SK-N-SH treated with all-trans-retinoic acid at 6 μM for 48 hours (cell line): ENCODE results near the gene CYP17A1.
"Not testable (repeated sequence)": the region's sequence is repeated elsewhere in the genome, so short reads cannot be mapped to it uniquely, and the experiment has no call there.

Experiments used
- ARNTL ChIP-seq: fragments of 450-650 bp; formaldehyde crosslinking; IDR thresholded peaks from 2 replicates; pipeline ENCODE4 v1.5.0; 2020; ENCODE audit warnings: low read depth, mild to moderate bottlenecking, moderate library complexity, borderline replicate concordance
- ESRRG ChIP-seq: fragments of 250-450 bp; sonication (Bioruptor Pico); IDR thresholded peaks from 2 replicates; pipeline ENCODE4 v1.6.1; 2021; ENCODE audit warnings: mild to moderate bottlenecking
- RARB ChIP-seq: fragments of 250-450 bp; sonication (Bioruptor Pico); IDR thresholded peaks from 2 replicates; pipeline ENCODE4 v1.8.0; 2021; ENCODE audit warnings: mild to moderate bottlenecking, moderate library complexity
- SNAI2 ChIP-seq: fragments of 250-450 bp; sonication (Bioruptor Pico); IDR thresholded peaks from 2 replicates; pipeline ENCODE4 v1.5.0; 2020; ENCODE audit warnings: mild to moderate bottlenecking, moderate library complexity
- TSHZ2 ChIP-seq: fragments of 250-450 bp; sonication (Bioruptor Pico); IDR thresholded peaks from 2 replicates; pipeline ENCODE4 v1.5.0; 2020; ENCODE audit warnings: mild to moderate bottlenecking, moderate library complexity
- ZFP3 ChIP-seq: fragments of 250-450 bp; sonication (Bioruptor Pico); IDR thresholded peaks from 2 replicates; pipeline ENCODE4 v1.5.0; 2020; ENCODE audit warnings: mild to moderate bottlenecking, moderate library complexity
- ZFP30 ChIP-seq: fragments of 450-650 bp; formaldehyde crosslinking; IDR thresholded peaks from 2 replicates; pipeline ENCODE4 v1.5.0; 2022; ENCODE audit warnings: mild to moderate bottlenecking, moderate library complexity
- ZNF565 ChIP-seq: fragments of 450-650 bp; formaldehyde crosslinking; conservative IDR thresholded peaks from 2 replicates; pipeline ENCODE4 v1.5.0; 2020; ENCODE audit warnings: low read depth, mild to moderate bottlenecking, moderate library complexity
- TF ChIP-seq, protein P1 (sequence below): fragments of 250-450 bp; sonication (Bioruptor Pico); IDR thresholded peaks from 2 replicates; pipeline ENCODE4 v1.5.1; 2020; ENCODE audit warnings: low read depth, mild to moderate bottlenecking, moderate library complexity
- TF ChIP-seq, protein P2 (sequence below): fragments of 250-450 bp; sonication (Bioruptor Pico); IDR thresholded peaks from 2 replicates; pipeline ENCODE4 v1.8.0; 2020; ENCODE audit warnings: mild to moderate bottlenecking, moderate library complexity, borderline replicate concordance
- TF ChIP-seq, protein P3 (sequence below): fragments of 250-450 bp; sonication (Bioruptor Pico); IDR thresholded peaks from 2 replicates; pipeline ENCODE4 v1.8.0; 2021; ENCODE audit warnings: low read depth, mild to moderate bottlenecking, moderate library complexity, borderline replicate concordance

DNA sequence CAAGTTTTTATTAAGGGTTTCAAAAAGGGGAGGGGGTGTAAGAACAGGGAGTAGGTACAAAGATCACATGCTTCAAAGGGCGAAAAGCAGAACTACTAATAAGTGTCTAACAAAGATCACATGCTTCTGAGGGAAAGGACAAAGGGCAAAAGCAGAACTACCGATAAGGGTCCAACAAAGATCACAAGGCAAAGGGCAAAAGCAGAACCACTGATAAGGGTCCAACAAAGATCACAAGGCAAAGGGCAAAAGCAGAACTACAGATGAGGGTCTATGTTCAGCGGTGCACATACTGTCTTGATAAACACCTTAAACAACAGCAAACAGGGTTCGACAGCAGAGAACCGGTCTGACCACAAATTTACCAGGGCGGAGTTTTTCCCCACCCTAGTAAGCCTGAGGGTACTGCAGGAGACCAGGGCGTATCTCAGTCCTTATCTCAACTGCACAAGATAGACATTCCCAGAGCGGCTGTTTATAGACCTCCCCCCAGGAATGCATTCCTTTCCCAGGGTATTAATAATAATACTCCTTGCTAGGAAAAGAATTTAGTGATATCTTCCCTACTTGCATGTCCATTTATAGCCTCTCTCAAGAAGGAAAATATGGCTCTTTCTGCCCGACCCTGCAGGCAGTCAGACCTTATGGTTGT, 1.2 kb upstream of the CYP17A1 start:
- not testable (repeated sequence) for TF ChIP-seq RARB, ZFP30, ESRRG, ZFP3, SNAI2, TSHZ2, ARNTL, ZNF565 (CRISPR knock-in tag)
- TF ChIP-seq, protein P1, sequence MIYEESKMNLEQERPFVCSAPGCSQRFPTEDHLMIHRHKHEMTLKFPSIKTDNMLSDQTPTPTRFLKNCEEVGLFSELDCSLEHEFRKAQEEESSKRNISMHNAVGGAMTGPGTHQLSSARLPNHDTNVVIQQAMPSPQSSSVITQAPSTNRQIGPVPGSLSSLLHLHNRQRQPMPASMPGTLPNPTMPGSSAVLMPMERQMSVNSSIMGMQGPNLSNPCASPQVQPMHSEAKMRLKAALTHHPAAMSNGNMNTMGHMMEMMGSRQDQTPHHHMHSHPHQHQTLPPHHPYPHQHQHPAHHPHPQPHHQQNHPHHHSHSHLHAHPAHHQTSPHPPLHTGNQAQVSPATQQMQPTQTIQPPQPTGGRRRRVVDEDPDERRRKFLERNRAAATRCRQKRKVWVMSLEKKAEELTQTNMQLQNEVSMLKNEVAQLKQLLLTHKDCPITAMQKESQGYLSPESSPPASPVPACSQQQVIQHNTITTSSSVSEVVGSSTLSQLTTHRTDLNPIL (CRISPR knock-in tag): not testable (repeated sequence)
- TF ChIP-seq, protein P2, sequence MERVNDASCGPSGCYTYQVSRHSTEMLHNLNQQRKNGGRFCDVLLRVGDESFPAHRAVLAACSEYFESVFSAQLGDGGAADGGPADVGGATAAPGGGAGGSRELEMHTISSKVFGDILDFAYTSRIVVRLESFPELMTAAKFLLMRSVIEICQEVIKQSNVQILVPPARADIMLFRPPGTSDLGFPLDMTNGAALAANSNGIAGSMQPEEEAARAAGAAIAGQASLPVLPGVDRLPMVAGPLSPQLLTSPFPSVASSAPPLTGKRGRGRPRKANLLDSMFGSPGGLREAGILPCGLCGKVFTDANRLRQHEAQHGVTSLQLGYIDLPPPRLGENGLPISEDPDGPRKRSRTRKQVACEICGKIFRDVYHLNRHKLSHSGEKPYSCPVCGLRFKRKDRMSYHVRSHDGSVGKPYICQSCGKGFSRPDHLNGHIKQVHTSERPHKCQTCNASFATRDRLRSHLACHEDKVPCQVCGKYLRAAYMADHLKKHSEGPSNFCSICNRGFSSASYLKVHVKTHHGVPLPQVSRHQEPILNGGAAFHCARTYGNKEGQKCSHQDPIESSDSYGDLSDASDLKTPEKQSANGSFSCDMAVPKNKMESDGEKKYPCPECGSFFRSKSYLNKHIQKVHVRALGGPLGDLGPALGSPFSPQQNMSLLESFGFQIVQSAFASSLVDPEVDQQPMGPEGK (CRISPR knock-in tag): not testable (repeated sequence)
- TF ChIP-seq, protein P3, sequence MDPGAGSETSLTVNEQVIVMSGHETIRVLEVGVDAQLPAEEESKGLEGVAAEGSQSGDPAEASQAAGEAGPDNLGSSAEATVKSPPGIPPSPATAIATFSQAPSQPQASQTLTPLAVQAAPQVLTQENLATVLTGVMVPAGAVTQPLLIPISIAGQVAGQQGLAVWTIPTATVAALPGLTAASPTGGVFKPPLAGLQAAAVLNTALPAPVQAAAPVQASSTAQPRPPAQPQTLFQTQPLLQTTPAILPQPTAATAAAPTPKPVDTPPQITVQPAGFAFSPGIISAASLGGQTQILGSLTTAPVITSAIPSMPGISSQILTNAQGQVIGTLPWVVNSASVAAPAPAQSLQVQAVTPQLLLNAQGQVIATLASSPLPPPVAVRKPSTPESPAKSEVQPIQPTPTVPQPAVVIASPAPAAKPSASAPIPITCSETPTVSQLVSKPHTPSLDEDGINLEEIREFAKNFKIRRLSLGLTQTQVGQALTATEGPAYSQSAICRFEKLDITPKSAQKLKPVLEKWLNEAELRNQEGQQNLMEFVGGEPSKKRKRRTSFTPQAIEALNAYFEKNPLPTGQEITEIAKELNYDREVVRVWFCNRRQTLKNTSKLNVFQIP (CRISPR knock-in tag): not testable (repeated sequence)
